ENCODE data around the gene FAM193B.
A peak's percentile ranks its signal among the peaks of the same experiment; 100 is the strongest.
"Not testable (repeated sequence)": the region's sequence is repeated elsewhere in the genome, so short reads cannot be mapped to it uniquely, and the experiment has no call there.

FAM193B gene

DNA sequence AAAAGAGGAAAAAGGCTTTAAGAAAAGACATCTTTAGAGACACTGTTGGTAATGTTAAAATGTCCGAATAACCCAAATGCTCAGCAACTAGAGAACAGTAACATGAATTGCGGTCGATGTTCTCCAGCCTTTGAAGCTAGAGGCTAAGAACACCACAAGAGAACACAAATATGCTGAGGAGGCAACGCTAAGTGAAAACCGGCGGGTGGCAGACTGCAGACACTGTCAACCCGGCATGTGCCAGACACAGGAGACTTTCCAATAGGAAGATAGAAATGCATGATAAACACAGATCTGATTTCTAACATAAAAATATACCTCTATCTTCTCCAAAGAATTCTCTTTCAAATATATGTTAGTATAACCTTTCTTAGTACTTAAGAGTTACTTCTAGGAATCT lies 19.2 kb downstream of the FAM193B start:
- no peak for DNase-seq

DNA sequence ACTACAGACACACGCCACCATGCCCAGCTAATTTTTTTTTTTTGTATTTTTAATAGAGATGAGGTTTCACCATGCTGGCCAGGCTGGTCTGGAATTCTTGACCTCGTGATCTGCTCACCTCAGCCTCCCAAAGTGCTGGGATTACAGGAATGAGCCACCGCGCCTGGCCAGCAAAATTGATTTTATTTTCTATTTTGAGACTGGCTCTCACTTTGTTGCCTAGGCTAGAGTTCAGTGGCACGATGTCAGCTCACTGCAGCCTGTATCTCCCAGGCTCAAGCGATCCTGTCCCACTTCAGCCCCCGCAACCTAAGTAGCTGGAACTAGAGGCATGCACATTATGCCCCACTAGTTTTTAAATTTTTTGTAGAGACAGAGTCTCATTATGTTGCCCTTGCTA lies 19.9 kb downstream of the FAM193B start:
- not testable (repeated sequence) for DNase-seq

DNA sequence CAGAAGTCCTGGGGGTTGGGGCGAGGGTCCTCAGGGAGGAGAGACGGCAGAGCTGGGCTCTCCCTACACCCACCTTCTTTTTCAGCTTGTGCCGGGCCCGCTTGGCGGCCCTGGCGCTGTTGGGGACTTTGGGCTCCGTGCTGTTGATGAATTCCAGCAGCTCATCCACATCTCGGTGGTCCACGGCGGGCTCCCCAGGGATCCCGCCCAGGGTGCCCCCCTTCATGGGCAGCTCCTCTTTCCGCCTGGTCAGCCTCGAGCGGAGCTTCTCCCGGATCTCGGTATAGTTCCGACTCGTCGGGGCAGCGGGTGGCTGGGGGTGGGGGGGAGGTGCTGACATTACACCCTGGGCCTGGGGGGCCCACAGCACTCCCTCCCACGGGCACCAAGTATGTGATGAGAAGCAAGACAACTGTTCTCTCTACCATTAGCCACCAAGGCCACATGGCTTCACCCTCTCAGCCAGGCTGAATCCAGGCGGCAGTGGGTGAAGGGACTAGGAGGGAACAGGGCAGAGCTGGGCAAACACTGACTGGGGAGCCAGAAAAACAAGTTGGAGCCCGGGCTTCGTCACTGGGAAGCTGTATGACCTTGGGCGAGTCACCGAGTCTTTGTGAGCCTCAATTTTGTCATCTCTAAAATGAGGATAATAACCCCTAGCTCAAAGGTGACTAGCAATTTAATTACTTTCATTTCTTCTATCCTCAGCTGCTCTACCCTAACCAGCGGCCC lies 23.0 kb downstream of the FAM193B start:
- no peak for DNase-seq

DNA sequence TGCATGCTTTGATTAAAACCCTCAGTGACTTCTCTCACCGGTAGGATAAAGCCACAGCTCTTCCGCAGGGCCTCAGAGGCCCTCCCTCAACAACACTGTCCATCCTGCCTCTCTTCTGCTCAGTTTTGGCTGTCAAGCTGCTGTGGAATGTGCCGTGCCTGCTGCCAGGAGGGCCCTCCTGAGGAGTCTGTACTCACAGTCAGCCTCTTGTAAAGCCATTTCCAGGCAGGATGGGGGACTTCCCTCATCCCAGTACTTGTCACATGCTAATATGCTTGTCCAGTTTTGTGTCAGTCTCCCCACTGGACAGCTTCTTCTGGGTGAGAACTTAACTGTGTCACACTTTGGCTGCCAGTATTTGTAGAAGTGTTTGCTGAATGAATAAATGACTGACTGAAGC lies 23.7 kb downstream of the FAM193B start:
- DNase-seq, result no peak

DNA sequence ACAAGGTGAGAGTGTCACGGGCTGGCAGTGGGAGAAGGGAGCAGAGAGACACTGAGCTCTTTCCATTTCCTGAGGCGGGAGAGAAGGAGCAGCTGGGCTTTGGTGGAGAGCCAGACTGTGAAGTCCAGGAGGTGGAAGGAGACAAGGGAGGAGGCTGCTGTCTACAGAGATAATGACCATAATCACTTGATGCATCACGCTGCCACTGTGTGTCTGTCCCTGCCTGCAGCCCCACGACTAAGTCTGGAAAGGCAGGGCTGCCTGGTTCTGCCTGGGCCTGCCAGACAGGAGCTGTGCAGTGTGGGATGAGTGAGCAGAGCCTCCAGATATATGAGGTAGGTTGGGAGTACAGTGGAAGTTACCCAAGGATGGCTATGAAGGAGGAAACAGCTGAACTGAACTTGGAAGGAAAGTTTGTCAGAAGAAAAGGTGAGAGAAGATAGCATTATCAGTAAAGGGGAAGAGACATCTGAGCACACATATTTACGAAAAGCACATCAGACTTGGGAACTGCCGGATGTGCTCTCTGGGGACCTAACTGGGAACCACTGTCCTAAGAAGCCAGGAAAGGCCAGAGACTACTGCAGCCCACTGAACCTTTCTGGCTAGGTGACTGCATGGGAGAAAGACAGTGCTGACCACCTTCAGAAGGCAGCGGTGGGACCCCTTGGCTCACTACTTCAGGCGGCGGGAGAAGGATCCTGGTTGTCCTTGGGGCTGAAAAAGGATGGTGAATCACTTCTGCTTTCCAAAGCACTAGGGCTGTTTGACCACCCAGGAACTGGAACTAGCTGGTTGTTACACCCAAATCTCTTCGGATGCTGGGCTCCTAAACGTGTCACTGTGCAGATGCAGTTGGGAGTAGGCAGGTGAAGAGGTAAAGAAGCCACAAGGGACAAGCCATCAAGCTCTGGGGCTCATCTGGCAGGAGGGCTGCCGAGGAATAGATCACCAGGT lies 24.8 kb downstream of the FAM193B start:
- no peak for DNase-seq

DNA sequence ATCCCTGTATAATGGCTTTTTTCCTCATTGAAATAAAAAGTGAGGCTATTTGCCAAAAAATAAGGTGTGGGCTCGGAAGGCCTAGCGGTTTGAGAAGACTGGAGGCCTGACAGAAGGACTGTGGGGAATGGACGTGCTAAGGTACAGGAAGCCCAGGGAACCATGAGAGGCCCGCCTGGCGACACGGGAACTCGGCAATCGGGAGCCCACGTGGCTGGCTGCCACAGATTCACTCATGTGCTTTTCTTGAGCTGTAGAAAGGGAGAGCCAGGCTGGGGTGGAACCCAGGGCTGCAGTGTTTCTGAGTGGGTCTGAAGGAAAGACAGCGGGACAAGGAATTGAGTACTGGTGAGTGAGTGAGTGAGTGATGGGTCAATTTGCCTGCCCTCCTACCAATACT lies 25.7 kb downstream of the FAM193B start:
- no peak for DNase-seq

DNA sequence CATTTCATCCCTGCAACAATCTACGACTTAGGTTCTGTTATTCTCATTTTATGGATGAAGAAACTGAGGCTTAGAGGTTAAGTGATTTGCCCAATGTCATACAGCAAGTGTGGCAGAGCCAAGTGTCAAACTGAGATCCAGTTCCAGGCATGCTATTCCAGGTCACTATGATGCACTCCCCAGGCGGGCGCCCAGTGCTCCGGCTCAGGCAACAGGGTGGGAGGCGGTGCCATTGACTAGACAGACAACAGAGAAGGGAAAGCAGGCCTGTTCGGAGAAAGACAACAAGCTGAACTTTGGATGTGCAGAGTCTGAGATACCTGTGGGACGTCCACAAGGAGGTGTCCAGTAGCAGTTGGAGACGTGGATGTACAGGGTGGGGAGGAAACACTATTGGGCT lies 26.8 kb downstream of the FAM193B start:
- no peak for DNase-seq

DNA sequence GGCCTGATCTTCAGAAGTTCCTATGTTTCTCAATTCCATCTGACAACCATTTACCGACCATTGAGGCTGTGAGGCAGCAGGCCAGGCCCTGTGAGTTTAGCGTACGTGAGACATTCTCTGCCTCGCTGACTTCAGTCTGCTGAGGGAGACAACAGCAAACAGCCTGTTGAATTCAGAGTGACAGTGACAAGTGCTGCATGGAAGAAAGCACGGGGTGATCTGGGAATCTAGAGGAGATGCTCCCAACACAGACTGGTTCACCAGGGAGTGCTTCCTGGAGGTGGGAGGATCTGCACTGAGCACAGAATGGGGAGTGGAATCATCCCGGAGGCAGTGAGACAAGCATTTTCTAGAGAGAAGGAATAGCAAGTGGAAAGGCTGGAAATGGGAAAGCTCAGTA lies 27.6 kb downstream of the FAM193B start:
- no peak for DNase-seq

DNA sequence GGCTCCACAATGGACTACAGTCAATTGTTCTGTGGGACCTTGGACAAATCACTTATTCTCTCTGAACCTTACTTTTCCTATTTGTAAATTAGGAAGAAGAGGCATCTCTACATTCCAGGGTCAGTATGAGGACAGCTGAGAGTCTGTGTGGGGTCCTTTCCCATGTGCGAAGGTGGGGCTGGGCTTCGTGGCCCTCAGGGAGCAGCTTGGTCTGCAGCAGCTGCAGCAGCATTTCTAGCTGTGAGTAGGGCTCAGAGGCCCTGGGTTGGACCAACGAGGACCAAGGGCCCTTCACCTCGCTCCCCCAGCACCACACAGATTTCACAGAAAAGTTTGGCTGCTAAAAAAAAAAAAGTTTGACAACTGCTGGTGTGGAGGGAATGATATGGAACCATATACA lies 28.2 kb downstream of the FAM193B start:
- DNase-seq, result no peak

DNA sequence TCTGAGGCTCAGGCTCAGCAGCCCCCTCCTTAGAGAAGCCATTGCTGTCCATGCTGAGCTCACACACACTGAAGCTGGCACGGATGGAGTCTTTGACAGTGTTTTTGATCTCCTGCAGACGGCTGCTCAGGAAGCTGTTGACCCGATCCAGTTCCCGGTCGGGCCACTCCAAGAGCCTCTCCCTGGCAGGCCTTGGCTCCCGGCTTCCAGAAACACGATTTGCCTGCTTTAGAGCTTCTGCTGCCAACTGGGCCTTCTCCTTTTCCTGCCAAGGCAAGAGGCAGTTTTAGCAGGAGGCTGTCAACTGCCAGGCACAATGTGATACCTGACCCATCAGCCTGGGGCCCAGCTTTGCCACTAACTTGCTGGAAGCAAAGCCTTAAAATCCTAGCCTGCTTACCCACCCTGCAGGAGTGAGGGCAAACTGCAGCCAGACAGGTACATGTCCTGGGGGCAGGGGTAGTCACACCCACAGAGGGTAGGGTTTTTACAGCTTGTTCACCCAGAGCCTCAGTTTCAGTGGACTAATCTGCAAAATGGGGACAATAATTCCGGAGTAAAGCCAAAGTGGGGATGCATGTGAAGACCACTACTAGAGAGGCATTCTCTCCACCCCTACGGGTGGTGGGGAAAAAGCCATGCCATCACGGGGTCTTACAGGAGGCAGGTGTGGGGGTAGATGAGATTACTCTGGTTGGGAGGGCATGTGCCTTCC lies 29.3 kb downstream of the FAM193B start:
- no peak for DNase-seq

DNA sequence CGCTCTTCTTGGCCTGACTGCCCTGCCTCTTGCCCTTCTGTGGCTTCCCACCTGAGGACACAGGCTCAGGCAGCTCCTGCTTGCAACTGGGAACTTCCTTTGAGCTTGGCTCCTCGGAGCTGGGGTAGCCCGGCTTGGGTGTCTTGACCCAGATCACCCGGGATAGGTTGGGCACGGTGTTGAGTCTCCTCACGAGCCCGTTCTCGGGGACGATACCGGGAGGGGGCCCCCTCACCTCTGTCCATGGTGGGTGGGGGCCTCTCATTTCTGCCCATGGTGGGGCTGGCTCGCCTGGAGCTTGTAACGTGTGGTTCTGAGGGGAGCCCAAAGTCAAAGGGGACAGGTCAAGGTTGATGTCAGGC lies 29.8 kb downstream of the FAM193B start:
- no peak for DNase-seq

DNA sequence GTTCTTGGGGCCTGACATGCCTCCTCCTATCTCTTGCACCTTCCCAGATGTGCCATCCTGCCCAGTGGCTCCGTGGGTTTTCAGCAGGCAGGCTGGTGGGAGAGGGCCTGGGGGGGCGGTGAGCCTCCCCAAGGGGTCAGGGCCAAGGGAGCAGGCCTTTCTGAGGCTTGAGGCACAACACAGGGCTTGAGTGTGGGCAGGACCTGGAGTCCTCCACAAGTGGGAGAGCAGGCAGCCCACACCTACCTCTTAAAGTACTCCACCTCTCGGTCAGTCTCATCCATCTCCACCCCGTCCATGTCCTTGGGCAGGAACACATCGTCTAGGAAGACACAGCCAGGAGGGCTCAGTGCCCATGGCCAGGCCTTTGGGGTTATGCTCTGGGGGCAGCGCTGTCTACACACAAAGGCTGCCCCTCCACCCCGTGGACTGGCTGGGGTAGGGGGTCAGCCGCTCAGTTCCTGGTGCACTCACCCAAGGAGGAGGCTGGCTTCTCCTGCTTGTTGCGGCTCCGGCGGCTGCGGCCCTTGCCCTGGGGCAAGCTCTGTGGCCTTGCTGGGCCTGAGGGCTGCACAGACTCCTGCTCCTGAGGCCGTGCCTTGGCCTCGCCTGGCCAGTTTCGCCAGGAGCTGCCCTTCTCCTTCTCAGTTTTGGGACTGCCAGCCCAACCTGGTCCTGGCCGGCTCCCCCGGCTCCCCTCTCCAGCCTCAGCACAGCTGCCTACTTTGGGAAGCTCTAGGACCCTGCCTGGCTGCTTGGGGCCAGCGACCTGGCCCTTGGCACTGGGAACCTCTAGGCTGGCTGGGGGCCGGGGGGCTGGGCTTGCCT lies 30.4 kb downstream of the FAM193B start:
- no peak for DNase-seq

DNA sequence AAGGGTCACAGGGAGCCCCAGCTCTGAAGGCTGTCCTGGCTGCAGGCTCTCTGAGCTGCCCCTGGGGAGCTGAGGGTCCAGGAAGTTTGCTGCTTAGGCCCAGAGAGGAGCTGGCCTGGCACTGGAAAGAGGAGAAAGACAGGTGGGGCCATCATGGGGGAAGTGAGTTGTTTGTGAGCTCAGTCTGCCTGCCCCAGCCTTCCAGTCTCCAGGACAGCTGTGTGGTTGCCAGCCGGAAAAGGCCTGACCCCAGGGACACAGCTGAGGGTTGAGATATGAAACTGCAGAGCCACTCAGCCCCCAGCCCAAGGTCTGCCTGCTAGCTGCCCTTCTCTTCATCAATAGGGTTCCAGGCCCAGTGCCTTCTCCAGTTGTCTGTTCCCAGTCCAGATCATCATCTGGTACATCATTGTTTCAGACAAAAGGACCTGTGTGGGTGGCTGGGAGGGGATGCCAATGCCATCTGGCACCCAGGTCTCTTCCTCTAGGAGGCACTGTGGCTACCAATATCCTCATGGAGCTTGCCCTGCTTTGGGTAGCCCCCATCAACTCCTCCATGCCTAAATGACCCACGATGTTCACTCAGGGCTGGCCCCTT lies 33.3 kb downstream of the FAM193B start:
- DNase-seq, result no peak

DNA sequence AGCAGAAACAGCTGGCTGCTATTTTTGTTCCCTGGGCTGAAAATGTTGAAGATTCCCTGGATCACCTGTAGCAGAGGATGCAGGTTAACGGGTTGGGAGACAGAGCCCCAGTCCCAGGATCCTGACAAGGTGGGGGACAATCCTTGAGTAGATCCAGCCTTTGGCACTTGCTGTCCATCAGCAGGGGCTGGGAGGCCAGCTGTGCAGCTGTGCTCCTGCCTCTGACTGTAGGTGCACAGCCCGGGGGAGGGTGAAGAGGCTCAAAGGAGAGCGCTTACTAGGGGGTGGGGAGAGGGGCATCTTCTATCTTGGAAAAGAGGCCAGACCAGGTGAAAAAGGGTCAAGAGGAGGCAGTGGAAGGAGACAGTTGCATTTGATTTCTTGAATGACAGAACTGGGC lies 34.1 kb downstream of the FAM193B start:
- no peak for DNase-seq

DNA sequence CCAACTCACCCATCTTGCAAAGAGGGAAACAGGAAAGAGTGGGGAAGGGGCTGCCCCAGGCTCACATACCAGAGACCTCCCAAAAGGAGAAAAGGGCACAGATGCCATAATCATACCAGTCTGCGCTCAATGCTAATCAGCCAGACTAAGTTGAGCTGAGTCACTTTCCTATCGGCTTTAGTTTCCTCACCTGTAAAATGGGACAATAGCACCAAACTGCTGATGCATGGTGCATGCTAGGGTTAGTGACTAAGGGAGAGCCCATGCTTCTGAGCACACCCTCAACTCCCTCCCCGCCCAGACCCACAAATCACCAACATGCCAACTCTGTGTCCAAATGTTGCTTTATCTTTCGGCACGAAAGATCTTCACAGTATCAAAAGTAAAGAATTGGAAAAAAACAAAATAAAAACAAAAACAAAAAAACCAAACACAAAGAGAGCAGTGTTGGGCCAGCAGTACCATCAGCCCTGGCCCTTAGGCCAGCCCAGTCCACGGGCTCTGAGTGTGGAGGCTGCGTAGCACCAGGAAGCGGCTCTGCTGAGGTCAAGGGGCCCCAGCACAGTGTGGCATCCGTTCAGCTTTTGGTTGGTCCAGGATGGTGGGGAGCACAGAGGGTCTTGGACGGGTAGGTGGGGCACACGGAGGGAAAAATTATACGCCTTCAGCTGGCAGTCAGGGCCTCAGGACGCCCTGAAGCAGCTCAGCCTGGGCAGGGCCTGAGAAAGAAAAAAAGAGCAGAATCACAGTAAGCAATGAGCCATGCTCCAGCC lies 34.7 kb downstream of the FAM193B start:
- DNase-seq, result no peak

DNA sequence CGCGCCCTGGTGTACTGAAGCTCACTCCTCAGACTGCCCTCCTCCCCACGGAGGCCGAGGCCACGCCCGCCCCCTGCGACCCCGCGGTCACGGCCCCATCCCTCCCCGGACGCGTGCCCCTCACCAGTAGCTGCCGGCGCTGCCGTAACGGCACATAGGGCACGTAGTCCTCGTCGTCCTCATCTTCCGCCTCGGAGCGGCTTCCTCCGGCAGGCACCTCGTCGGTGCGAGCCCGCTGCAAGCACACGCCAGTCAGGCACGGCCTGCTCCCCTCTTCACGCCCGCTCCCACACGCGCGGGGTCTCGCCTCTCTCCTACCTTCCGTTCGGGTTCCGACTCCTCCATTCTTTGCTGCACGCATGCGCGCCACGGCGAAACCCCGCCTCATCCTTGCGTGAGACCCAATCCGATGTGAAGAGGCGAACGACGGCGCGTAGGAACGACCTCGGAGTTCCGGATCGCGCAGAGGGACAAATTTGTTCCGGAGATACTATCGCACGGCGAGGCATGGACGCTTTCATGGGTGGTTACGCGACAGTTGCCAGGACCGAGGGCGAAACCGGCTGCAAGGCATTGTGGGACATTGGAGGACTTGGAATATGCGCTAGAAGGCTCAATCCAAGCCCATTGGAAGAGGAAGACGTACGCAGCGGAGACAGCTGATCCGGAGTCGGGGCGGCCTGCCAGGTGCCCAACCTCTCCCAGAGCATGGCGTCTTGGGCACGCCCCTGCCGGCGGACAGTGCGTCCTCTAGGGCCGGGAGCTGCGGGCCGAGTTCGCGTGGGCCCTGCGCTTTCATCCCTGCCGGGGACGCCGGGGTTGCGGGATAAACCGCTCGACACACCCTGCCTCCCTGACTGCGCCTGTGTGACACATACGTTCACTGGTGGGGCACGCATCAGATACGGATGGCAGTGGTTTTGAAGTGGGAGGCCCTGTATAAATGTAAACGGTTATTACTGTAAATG lies 37.5 kb downstream of the FAM193B start, which contains the start of gene DDX41:
TSS of gene DDX41 (minus strand) at position 361 of the 968 bp plus-strand sequence. CDS start at position 345, 16 bp downstream.
- peak; percentile 91 for DNase-seq

DNA sequence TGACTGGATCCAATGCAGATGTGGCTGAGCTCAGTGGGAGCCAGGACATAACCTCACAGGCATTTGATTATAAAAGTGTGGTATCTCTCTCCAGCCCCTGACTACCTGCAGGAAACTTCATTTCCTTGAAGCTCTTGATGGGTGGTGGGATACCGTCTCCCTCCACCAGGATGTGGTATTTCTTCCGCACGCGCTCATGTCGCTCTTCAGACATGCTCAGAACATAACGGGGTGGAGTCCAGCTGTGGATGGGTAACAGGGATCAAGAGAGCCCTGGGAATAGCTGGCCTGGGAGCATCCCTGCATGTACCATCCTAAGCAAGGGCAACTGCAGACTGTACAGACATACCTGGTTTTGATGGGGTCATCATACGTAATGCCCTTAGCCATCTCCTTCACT lies 38.8 kb downstream of the FAM193B start:
- DNase-seq, result no peak

DNA sequence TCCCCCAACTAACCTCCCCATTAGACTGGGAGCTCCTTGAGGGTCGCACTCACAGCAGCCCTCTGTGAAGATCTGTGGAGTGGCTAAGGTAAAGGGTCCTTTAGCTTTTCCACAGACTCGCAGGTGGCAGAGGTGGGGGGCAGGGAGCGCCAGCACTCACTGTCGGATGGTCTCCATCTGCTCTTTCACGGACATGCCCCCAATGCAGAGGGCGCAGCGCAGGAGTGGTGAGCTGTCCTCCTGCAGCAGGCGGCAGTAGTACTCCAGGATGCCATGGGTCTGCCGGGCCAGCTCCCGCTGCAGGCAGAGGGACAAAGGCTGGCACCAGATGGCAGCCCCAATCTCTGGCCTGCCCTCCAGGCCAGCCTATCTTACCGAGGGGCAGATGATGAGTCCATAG lies 39.8 kb downstream of the FAM193B start:
- DNase-seq, result no peak

DNA sequence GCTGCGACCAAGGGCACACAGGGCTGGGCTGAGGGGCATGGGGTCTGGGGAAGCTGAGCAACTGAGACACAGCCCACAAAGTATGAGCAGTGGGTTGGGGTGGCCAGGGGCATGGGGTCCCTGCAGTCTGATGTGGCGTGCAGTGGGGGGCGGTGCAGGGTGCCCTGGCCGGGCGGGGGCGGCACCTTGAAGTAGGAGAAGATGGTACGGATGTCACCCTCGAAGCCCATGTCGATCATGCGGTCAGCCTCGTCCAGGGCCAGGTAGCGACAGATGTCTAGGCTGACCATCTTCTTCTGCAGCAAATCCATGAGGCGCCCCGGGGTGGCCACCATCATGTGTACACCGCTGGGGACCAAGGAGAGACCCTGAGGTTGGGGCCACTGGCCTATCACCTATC lies 40.9 kb downstream of the FAM193B start:
- DNase-seq, result no peak

DNA sequence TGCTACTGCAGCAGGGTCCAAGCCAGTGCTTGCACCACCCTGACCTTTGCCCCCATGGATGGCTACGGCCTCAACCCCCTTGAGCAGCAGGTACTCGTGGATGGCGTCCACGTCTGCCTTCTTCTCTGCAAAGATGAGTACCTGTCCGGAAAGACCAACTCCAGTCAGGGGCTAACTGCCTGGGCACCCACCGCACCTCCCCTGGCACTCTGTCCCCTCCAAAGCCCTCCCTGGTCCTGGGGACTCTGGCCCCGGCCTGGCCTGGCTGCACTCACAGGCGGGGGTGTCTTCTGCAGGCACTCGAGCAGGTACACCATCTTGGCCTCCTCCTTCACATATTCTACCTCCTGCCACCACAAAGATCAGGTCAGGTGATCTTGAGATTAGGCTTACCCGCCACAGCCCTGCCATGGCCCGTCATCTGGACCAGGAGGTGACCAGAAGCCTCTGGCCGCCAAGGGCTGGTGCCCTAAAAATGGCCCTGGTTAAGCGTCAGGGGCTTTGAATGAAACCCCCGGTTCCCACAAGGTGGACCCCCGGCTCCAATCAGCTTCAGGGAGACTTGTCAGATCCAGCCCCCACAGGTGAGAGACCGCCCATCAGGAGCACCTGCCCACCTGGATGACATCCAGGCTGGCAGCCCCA lies 41.5 kb downstream of the FAM193B start:
- DNase-seq, result no peak
